ENCODE results near the gene CNOT10. TPM values are rescaled to one million over a fixed set of nuclear protein-coding genes. Genes with fewer than 3 reads are reported as not detected.
A peak's percentile ranks its signal among the peaks of the same experiment; 100 is the strongest.

The CNOT10 gene
- total RNA-seq, 2 experiments from 2014 or later = 44.2 to 45.8 TPM

DNA sequence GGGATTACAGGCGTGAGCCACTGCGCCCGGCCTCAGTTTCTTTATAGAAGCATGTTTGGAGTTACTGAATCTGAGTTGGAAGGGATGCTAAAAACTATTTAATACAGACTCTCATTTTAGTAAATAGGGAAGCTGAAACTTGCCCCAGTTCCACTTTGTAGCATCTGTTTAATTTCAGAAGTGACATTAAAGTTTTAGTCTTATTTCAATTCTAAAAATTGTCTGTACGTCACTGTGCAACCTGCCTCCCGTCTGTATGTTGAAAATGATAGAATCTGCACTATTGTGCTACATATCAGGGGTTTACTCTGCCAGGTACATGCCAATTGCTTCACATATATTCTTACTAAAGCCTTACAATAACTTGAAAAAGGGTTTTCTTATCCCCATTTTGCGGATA is 15.3 kb downstream of the CNOT10 start:
- CTCF ChIA-PET = no interaction called here
- no peak for DNase-seq

DNA sequence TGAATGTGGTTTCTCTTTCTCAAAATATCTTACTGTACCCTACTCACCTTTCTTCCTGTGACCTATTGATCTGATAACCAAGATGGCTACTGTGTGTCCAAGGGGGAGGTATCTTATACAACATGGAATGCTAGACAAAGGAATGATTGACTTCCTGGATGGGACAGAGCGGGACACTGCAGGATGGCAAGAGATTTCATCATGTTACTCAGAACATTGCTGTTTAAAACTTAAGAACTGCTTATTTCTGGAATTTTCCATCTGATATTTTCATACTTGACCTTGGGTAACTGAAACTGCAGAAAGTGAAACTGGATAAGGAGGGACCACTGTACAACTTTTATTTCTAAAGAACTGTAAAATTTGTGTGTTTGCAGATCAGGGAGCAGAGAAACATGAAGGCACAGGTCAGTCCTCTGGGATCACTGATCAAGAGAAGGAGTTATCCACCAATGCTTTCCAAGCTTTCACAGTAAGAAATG is 18.5 kb downstream of the CNOT10 start:
- no peaks in the 10 kb centered on the region for H3K27me3 Mint-ChIP-seq

More for the DNA sequence above, 15.3 kb downstream of the CNOT10 start:
- Mint-ChIP-seq H3K9me3 (no peaks in the 10 kb centered on the region), H3K36me3 (ENCODE audit: low read depth) (peaks cover 18% of the 10 kb centered on the region), H3K4me1 (peaks cover 17% of the 10 kb centered on the region), H3K27ac (no peak overlapping the region), H3K27me3 (no peaks in the 10 kb centered on the region), H3K4me3 (no peak overlapping the region)
- POLR2A ChIA-PET = interaction anchor here (1.1 kb wide), 1 partner anchor 15 kb away, joined by 4 read pairs; the partner anchor contains the start of gene CNOT10

GRCh38 chr3:32705232-32705631 is 20.2 kb downstream of the CNOT10 start:
- no peak for DNase-seq
- Mint-ChIP-seq H3K4me3 (no peak overlapping the region), H3K4me1 (peaks cover 37% of the 10 kb centered on the region), H3K27ac (no peak overlapping the region), H3K36me3 (ENCODE audit: low read depth) (peaks cover 38% of the 10 kb centered on the region), H3K9me3 (no peaks in the 10 kb centered on the region), H3K27me3 (no peaks in the 10 kb centered on the region)
- ChIA-PET CTCF (interaction anchor here (0.7 to 1.0 kb wide), 3 partner anchors 9 to 195 kb away, joined by 3 read pairs; no protein-coding TSS in a partner anchor), POLR2A (interaction anchor here (1.2 to 1.8 kb wide), 3 partner anchors 9 to 20 kb away, joined by 3 to 5 read pairs (median 3); partner anchors contain the start of gene CNOT10)

More for the DNA sequence above, 18.5 kb downstream of the CNOT10 start:
- Mint-ChIP-seq H3K4me3 (no peak overlapping the region), H3K4me1 (peaks cover 32% of the 10 kb centered on the region), H3K9me3 (no peaks in the 10 kb centered on the region), H3K27ac (no peak overlapping the region), H3K36me3 (ENCODE audit: low read depth) (peaks cover 32% of the 10 kb centered on the region)
- ChIA-PET POLR2A (no interaction called here), CTCF (interaction anchor here (0.7 kb wide), 1 partner anchor 36 kb away, joined by 8 read pairs; no protein-coding TSS in a partner anchor)
- DNase-seq = no peak

GRCh38 chr3:32706348-32707025 is 21.5 kb downstream of the CNOT10 start:
- H3K9me3 Mint-ChIP-seq = no peaks in the 10 kb centered on the region
- no peak for DNase-seq
- H3K27ac Mint-ChIP-seq = peak overlapping the region; percentile 7
- POLR2A ChIA-PET = interaction anchor here (1.2 to 1.8 kb wide), 3 partner anchors 10 to 21 kb away, joined by 3 to 5 read pairs (median 3); partner anchors contain the start of gene CNOT10
- CTCF ChIA-PET = interaction anchor here (1.0 to 1.4 kb wide), 2 partner anchors 10 to 196 kb away, joined by 3 read pairs; no protein-coding TSS in a partner anchor
- peaks cover 38% of the 10 kb centered on the region for H3K4me1 Mint-ChIP-seq
- H3K36me3 Mint-ChIP-seq (ENCODE audit: low read depth) = peaks cover 41% of the 10 kb centered on the region
- no peak overlapping the region for H3K4me3 Mint-ChIP-seq
- H3K27me3 Mint-ChIP-seq = no peaks in the 10 kb centered on the region

DNA sequence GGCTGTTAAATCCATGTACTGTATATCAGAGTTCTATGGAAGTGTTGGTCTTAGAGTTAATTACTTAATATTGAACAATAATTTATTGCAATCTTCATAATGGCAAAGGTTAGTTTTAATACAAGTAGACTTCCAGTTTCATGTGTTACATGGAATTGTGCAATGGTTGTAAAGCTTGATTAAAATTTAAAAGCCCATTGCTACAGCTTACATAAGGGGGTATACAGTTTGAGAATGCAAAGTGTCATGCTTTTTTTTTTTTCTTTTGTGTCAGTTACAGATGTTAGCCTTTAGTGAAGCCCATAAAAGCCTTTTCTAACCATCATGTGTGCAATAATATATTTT is 22.0 kb downstream of the CNOT10 start:
- Mint-ChIP-seq H3K9me3 (no peaks in the 10 kb centered on the region), H3K27ac (no peak overlapping the region), H3K27me3 (no peaks in the 10 kb centered on the region), H3K4me1 (peaks cover 36% of the 10 kb centered on the region), H3K4me3 (no peak overlapping the region), H3K36me3 (ENCODE audit: low read depth) (peaks cover 43% of the 10 kb centered on the region)
- ChIA-PET POLR2A (no interaction called here), CTCF (interaction anchor here (0.5 to 1.4 kb wide), 2 partner anchors 10 to 16 kb away, joined by 3 to 4 read pairs; no protein-coding TSS in a partner anchor)
- no peak for DNase-seq

- ChIA-PET CTCF (no interaction called here), POLR2A (no interaction called here)
- no peak for DNase-seq
- Mint-ChIP-seq H3K9me3 (no peaks in the 10 kb centered on the region), H3K36me3 (ENCODE audit: low read depth) (peaks cover 44% of the 10 kb centered on the region), H3K27ac (no peak overlapping the region), H3K4me3 (no peak overlapping the region), H3K4me1 (peaks cover 26% of the 10 kb centered on the region), H3K27me3 (no peaks in the 10 kb centered on the region)
Measured at GRCh38 chr3:32708672-32709283, 23.8 kb downstream of the CNOT10 start.

GRCh38 chr3:32709346-32709745 is 24.4 kb downstream of the CNOT10 start:
- DNase-seq = no peak

DNA sequence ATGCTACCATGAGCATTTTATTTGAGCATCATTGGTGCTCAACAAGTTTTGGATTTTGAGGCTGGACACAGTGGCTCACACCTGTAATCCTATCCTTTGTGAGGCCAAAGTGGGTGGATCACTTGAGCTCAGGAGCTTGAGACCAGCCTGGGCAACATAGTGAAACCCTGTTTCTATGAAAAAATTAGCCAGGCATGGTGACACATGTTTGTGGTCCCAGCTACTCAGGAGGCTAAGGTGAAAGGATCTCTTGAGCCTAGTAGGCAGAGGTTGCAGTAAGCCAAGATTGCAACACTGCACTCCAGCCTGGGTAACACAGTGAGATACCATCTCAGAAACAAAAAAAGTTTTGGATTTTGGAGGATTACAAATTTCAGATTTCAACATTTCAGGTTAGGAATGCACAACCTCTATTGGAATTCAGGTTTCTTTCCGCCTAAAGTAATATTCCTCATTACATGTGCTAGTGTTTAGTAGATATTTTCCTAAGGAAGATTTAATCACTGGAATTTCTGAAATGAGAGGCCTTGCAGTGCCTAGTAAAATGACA is 27.6 kb downstream of the CNOT10 start:
- CTCF ChIA-PET = no interaction called here
- no peaks in the 10 kb centered on the region for H3K27me3 Mint-ChIP-seq

More at GRCh38 chr3:32709346-32709745, 24.4 kb downstream of the CNOT10 start:
- no peaks in the 10 kb centered on the region for H3K27me3 Mint-ChIP-seq
- H3K4me1 Mint-ChIP-seq = peaks cover 26% of the 10 kb centered on the region
- ChIA-PET CTCF (no interaction called here), POLR2A (no interaction called here)
- H3K4me3 Mint-ChIP-seq = no peak overlapping the region
- no peak overlapping the region for H3K27ac Mint-ChIP-seq
- peaks cover 47% of the 10 kb centered on the region for H3K36me3 Mint-ChIP-seq (ENCODE audit: low read depth)
- H3K9me3 Mint-ChIP-seq = no peaks in the 10 kb centered on the region

DNA sequence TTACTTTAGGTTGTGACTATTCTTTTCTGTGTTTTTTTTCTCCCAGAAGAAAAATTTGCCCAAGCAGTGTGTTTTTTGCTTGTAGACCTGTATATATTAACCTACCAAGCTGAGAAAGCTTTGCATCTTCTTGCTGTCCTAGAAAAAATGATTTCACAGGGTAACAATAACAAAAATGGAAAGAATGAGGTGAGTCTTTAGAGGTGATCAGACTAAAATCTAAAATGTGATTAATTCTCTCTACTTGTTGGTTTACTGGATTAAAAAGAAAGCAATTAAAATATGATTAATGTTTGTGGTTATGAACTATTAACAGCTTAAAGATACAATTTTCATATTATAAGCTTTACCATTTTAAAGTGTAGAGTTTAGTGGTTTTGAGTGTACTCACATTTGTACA is 28.2 kb downstream of the CNOT10 start:
- Mint-ChIP-seq H3K36me3 (ENCODE audit: low read depth) (peaks cover 51% of the 10 kb centered on the region), H3K4me3 (no peak overlapping the region), H3K4me1 (peaks cover 9% of the 10 kb centered on the region), H3K9me3 (no peaks in the 10 kb centered on the region), H3K27me3 (no peaks in the 10 kb centered on the region), H3K27ac (no peak overlapping the region)
- ChIA-PET CTCF (no interaction called here), POLR2A (interaction anchor here (0.9 to 1.0 kb wide), 2 partner anchors 15 to 23 kb away, joined by 3 read pairs; no protein-coding TSS in a partner anchor)
- DNase-seq = no peak

More for the DNA sequence above, 27.6 kb downstream of the CNOT10 start:
- Mint-ChIP-seq H3K9me3 (no peaks in the 10 kb centered on the region), H3K27ac (no peak overlapping the region), H3K4me1 (peaks cover 9% of the 10 kb centered on the region), H3K4me3 (no peak overlapping the region), H3K36me3 (ENCODE audit: low read depth) (peaks cover 50% of the 10 kb centered on the region)
- no peak for DNase-seq
- POLR2A ChIA-PET = interaction anchor here (0.9 to 1.0 kb wide), 2 partner anchors 14 to 23 kb away, joined by 3 read pairs; no protein-coding TSS in a partner anchor

GRCh38 chr3:32719335-32719734 is 34.3 kb downstream of the CNOT10 start:
- peaks cover 24% of the 10 kb centered on the region for H3K36me3 Mint-ChIP-seq (ENCODE audit: low read depth)
- no peak overlapping the region for H3K4me3 Mint-ChIP-seq
- H3K9me3 Mint-ChIP-seq = no peaks in the 10 kb centered on the region
- no peak overlapping the region for H3K27ac Mint-ChIP-seq
- CTCF ChIA-PET = no interaction called here
- no peak for DNase-seq
- POLR2A ChIA-PET = no interaction called here
- H3K4me1 Mint-ChIP-seq = no peaks in the 10 kb centered on the region
- no peaks in the 10 kb centered on the region for H3K27me3 Mint-ChIP-seq

GRCh38 chr3:32719931-32720330 is 34.9 kb downstream of the CNOT10 start:
- CTCF ChIA-PET = no interaction called here
- POLR2A ChIA-PET = no interaction called here
- H3K4me3 Mint-ChIP-seq = no peak overlapping the region
- no peak for DNase-seq
- H3K36me3 Mint-ChIP-seq (ENCODE audit: low read depth) = peaks cover 24% of the 10 kb centered on the region
- H3K27ac Mint-ChIP-seq = no peak overlapping the region
- no peaks in the 10 kb centered on the region for H3K4me1 Mint-ChIP-seq
- no peaks in the 10 kb centered on the region for H3K27me3 Mint-ChIP-seq
- H3K9me3 Mint-ChIP-seq = no peaks in the 10 kb centered on the region

- Mint-ChIP-seq H3K4me1 (no peaks in the 10 kb centered on the region), H3K27me3 (no peaks in the 10 kb centered on the region), H3K36me3 (ENCODE audit: low read depth) (peaks cover 30% of the 10 kb centered on the region), H3K4me3 (no peak overlapping the region), H3K27ac (no peak overlapping the region), H3K9me3 (no peaks in the 10 kb centered on the region)
- POLR2A ChIA-PET = no interaction called here
- no peak for DNase-seq
- CTCF ChIA-PET = no interaction called here
Measured at GRCh38 chr3:32725721-32726120, 40.7 kb downstream of the CNOT10 start.

- ChIA-PET POLR2A (no interaction called here), CTCF (interaction anchor here (1.4 to 2.9 kb wide), 4 partner anchors 48 to 201 kb away, joined by 3 to 14 read pairs (median 10); no protein-coding TSS in a partner anchor)
- H3K9me3 Mint-ChIP-seq = no peaks in the 10 kb centered on the region
- no peaks in the 10 kb centered on the region for H3K27me3 Mint-ChIP-seq
- peaks cover 25% of the 10 kb centered on the region for H3K36me3 Mint-ChIP-seq (ENCODE audit: low read depth)
- no peak overlapping the region for H3K4me3 Mint-ChIP-seq
- H3K4me1 Mint-ChIP-seq = no peaks in the 10 kb centered on the region
- no peak for DNase-seq
- no peak overlapping the region for H3K27ac Mint-ChIP-seq
Measured at GRCh38 chr3:32733631-32734229, 48.7 kb downstream of the CNOT10 start.
